ENCODE data around the gene WDR74. TPM values are rescaled to one million over a fixed set of nuclear protein-coding genes. Genes with fewer than 3 reads are reported as not detected.

Gene WDR74
- total and polyA plus RNA-seq, 2 of the 13 experiments (the other 11 are each of a cell fraction or from before 2014, with no cell fraction given), result 77.0 to 83.3 TPM

- TF ChIP-seq SKI (IDR thresholded peaks at IDR 0.05; ENCODE audit: partially characterized antibody) (peak; percentile 34), ZNF44 (CRISPR knock-in tag; IDR thresholded peaks at IDR 0.05) (no peak), ZBTB21 (CRISPR knock-in tag; IDR thresholded peaks at IDR 0.05) (peak; percentile 84), KDM3A (CRISPR knock-in tag; IDR thresholded peaks at IDR 0.05; ENCODE audit: low read depth) (peak; percentile 99), SAFB2 (CRISPR knock-in tag; IDR thresholded peaks at IDR 0.05; ENCODE audit: borderline replicate concordance, low read depth) (peak; percentile 68; the same call in 1 of the 2 replicates), GTF2F1 (IDR thresholded peaks at IDR 0.05; ENCODE audit: low read length) (peak; percentile 100), ZNF652 (CRISPR knock-in tag; IDR thresholded peaks at IDR 0.05; ENCODE audit: borderline replicate concordance, low read depth) (peak; percentile 77; the same call in 1 of the 2 replicates), CENPX (CRISPR knock-in tag; IDR thresholded peaks at IDR 0.05) (no peak), ZNF329 (CRISPR knock-in tag; IDR thresholded peaks at IDR 0.05; ENCODE audit: low read depth) (peak; percentile 90), HES4 (CRISPR knock-in tag; IDR thresholded peaks at IDR 0.05; ENCODE audit: borderline replicate concordance) (no peak; the same call in 1 of the 2 replicates), ZNF749 (CRISPR knock-in tag; IDR thresholded peaks at IDR 0.05; ENCODE audit: borderline replicate concordance) (peak; percentile 98), ZNF792 (CRISPR knock-in tag; IDR thresholded peaks at IDR 0.05) (peak; percentile 85), PHF21A (CRISPR knock-in tag; IDR thresholded peaks at IDR 0.05) (peak; percentile 73), TP53 (CRISPR knock-in tag; conservative IDR thresholded peaks at IDR 0.05) (peak; percentile 91), PBX3 (CRISPR knock-in tag; IDR thresholded peaks at IDR 0.05; ENCODE audit: borderline replicate concordance) (peak; percentile 88), ISL2 (CRISPR knock-in tag; IDR thresholded peaks at IDR 0.05) (0 out of 2 replicates have a peak, but pooled peaks have one; percentile 80), ZNF256 (CRISPR knock-in tag; conservative IDR thresholded peaks at IDR 0.05) (peak; percentile 89; the same call in 1 of the 2 replicates), REXO4 (CRISPR knock-in tag; IDR thresholded peaks at IDR 0.05; ENCODE audit: borderline replicate concordance) (0 out of 2 replicates have a peak, but pooled peaks have one; percentile 70), ZBTB38 (CRISPR knock-in tag; IDR thresholded peaks at IDR 0.05) (no peak), ZNF382 (CRISPR knock-in tag; IDR thresholded peaks at IDR 0.05; ENCODE audit: borderline replicate concordance) (no peak), CAMTA2 (CRISPR knock-in tag; IDR thresholded peaks at IDR 0.05; ENCODE audit: borderline replicate concordance) (no peak), SAP130 (CRISPR knock-in tag; IDR thresholded peaks at IDR 0.05; ENCODE audit: low read depth) (peak; percentile 78; the same call in 1 of the 2 replicates), ZNF17 (CRISPR knock-in tag; IDR thresholded peaks at IDR 0.05) (no peak), ZNF468 (CRISPR knock-in tag; IDR thresholded peaks at IDR 0.05) (no peak), ZNF33B (CRISPR knock-in tag; IDR thresholded peaks at IDR 0.05) (peak; percentile 64; the same call in 1 of the 2 replicates), HNRNPH1 (optimal IDR thresholded peaks at IDR 0.05; ENCODE audit: low read depth, low read length) (no peak), NONO (IDR thresholded peaks at IDR 0.05) (peak; percentile 98), NONO (CRISPR knock-in tag; conservative IDR thresholded peaks at IDR 0.05) (peak; percentile 99), IRX3 (CRISPR knock-in tag; IDR thresholded peaks at IDR 0.05; ENCODE audit: borderline replicate concordance, low read depth) (peak; percentile 44), MXI1 (IDR thresholded peaks at IDR 0.05; ENCODE audit: borderline replicate concordance, low read depth, low read length) (no peak; the same call in 1 of the 3 replicates), DRAP1 (CRISPR knock-in tag; IDR thresholded peaks at IDR 0.05) (peak; percentile 96), ZMYM4 (CRISPR knock-in tag; IDR thresholded peaks at IDR 0.05) (peak; percentile 63; the same call in 1 of the 2 replicates)
Observed at GRCh38 chr11:62841361-62842170, 2.2 kb upstream of the WDR74 start (continued).

Data from HepG2 (cell line).